IMR-90 (cell line): ENCODE results near the gene GABBR2. TPM values are rescaled to one million over a fixed set of nuclear protein-coding genes. Genes with fewer than 3 reads are reported as not detected.

Source experiments
- ATAC-seq: fragments of 200-7000 bp; cut with Tn5 transposase; 2 replicates; pipeline ENCODE4 v1.9.1; 2020; ENCODE audit warnings: low read depth, mild to moderate bottlenecking, moderate library complexity
- BruUV-seq: library from RNA; stranded (reverse); fragments of 400-500 nt; replicated peaks from 2 replicates; lab custom pipeline; 2021; lab: Mats Ljungman, UMichigan
- CTCF ChIA-PET: fragments of 300-600 bp; formaldehyde crosslinking; extraction: SDS; loops from one replicate; lab custom pipeline; 2021; ENCODE audit warnings: antibody characterized with exemption; lab: Yijun Ruan, JAX
- POLR2A ChIA-PET: fragments of 300-600 bp; sonication (Branson Sonifier 250); formaldehyde crosslinking; loops from one replicate; lab custom pipeline; 2022; ENCODE audit warnings: antibody characterized with exemption; ENCODE audit not compliant: unreplicated experiment; lab: Charles Lee
- DNase-seq: peaks from one replicate; pipeline ENCODE4 v3.0.0; 2013
- H2AFZ ChIP-seq: replicated peaks from 2 replicates; pipeline ENCODE3; 2013; ENCODE audit warnings: low read length, mild to moderate bottlenecking; ENCODE audit not compliant: poor library complexity
- H2AK5ac ChIP-seq: 2 replicates; pipeline ENCODE4 v1.6.1; 2013; ENCODE audit warnings: low read depth, low read length, inconsistent platforms
- H2AK9ac ChIP-seq: replicated peaks from 2 replicates; pipeline ENCODE3; 2013; ENCODE audit warnings: mild to moderate bottlenecking, low read depth, low read length, moderate library complexity; ENCODE audit not compliant: poor library complexity
- H2BK120ac ChIP-seq: 2 replicates; pipeline ENCODE4 v1.6.1; 2013; ENCODE audit warnings: low read depth, low read length, inconsistent platforms
- H2BK15ac ChIP-seq: 3 replicates; pipeline ENCODE4 v1.6.1; 2013; ENCODE audit warnings: low read depth, low read length, inconsistent platforms
- H2BK20ac ChIP-seq: 2 replicates; pipeline ENCODE4 v1.6.1; 2013; ENCODE audit warnings: low read depth, mild to moderate bottlenecking, inconsistent platforms, low read length, moderate library complexity
- H2BK5ac ChIP-seq: 2 replicates; pipeline ENCODE4 v1.6.1; 2013; ENCODE audit warnings: mild to moderate bottlenecking, low read depth, low read length, inconsistent platforms; ENCODE audit not compliant: poor library complexity, severe bottlenecking
- H3K14ac ChIP-seq: replicated peaks from 2 replicates; pipeline ENCODE4 v1.6.1; 2013; ENCODE audit warnings: low read depth, low read length, inconsistent platforms
- H3K18ac ChIP-seq: 2 replicates; pipeline ENCODE4 v1.6.1; 2013; ENCODE audit warnings: low read depth, low read length, control low read depth
- H3K23ac ChIP-seq: 2 replicates; pipeline ENCODE4 v1.6.1; 2013; ENCODE audit warnings: low read depth, low read length, inconsistent platforms
- H3K27ac ChIP-seq: 2 replicates; pipeline ENCODE4 v1.5.1; 2013; ENCODE audit warnings: mild to moderate bottlenecking, control low read depth, low read length; ENCODE audit not compliant: insufficient read depth
- H3K27me3 ChIP-seq: 2 replicates; pipeline ENCODE4 v1.6.1; 2013; ENCODE audit warnings: low read length; ENCODE audit not compliant: control insufficient read depth, insufficient read depth
- H3K36me3 ChIP-seq: 2 replicates; pipeline ENCODE4 v1.6.1; 2013; ENCODE audit warnings: low read length, mixed read lengths; ENCODE audit not compliant: control insufficient read depth, insufficient read depth
- H3K4ac ChIP-seq: 2 replicates; pipeline ENCODE4 v1.6.1; 2013; ENCODE audit warnings: low read depth, low read length, inconsistent platforms
- H3K4me1 ChIP-seq: 2 replicates; pipeline ENCODE4 v1.6.1; 2013; ENCODE audit warnings: low read length, mixed read lengths; ENCODE audit not compliant: control insufficient read depth, insufficient read depth
- H3K4me2 ChIP-seq: 2 replicates; pipeline ENCODE4 v1.6.1; 2013; ENCODE audit warnings: low read depth, mild to moderate bottlenecking, control low read depth, low read length, moderate library complexity
- H3K4me3 ChIP-seq: 2 replicates; pipeline ENCODE4 v1.5.1; 2013; ENCODE audit warnings: low read depth, mild to moderate bottlenecking, control low read depth, low read length, moderate library complexity; ENCODE audit not compliant: insufficient read depth
- H3K56ac ChIP-seq: 2 replicates; pipeline ENCODE4 v1.6.1; 2013; ENCODE audit warnings: low read length, inconsistent platforms; ENCODE audit not compliant: insufficient read depth; ENCODE audit errors: extremely low read depth
- H3K79me1 ChIP-seq, 2 experiments: 2 replicates each; pipeline ENCODE4 v1.6.1; 2013; ENCODE audit warnings: low read length in 2 of 2, inconsistent platforms in 1 of 2, low read depth in 1 of 2
- H3K9ac ChIP-seq: 2 replicates; pipeline ENCODE4 v1.6.1; 2013; ENCODE audit warnings: low read depth, low read length, control low read depth
- H3K9me1 ChIP-seq: 2 replicates; pipeline ENCODE4 v1.6.1; 2013; ENCODE audit warnings: low read length, inconsistent platforms; ENCODE audit not compliant: insufficient read depth
- H3K9me3 ChIP-seq: 2 replicates; pipeline ENCODE4 v1.6.1; 2013; ENCODE audit warnings: low read length; ENCODE audit not compliant: control insufficient read depth, insufficient read depth
- H4K20me1 ChIP-seq: 2 replicates; pipeline ENCODE4 v1.6.1; 2013; ENCODE audit warnings: low read length, inconsistent platforms; ENCODE audit not compliant: insufficient read depth
- H4K5ac ChIP-seq: 2 replicates; pipeline ENCODE4 v1.6.1; 2013; ENCODE audit warnings: mild to moderate bottlenecking, low read depth, low read length, control low read depth
- H4K8ac ChIP-seq, 2 experiments: 2 replicates each; pipeline ENCODE4 v1.6.1; 2013; ENCODE audit warnings: low read depth in 2 of 2, low read length in 2 of 2, control low read depth in 1 of 2, inconsistent platforms in 1 of 2
- H4K91ac ChIP-seq: 2 replicates; pipeline ENCODE4 v1.6.1; 2013; ENCODE audit warnings: low read depth, low read length, inconsistent platforms; ENCODE audit not compliant: insufficient read depth
- CEBPB ChIP-seq: IDR thresholded peaks from 2 replicates; pipeline ENCODE4 v1.6.1; 2012; ENCODE audit warnings: low read depth, low read length, improper control_type of control experiment
- CHD1 ChIP-seq: IDR thresholded peaks from 2 replicates; pipeline ENCODE4 v1.6.1; 2012; ENCODE audit warnings: low read depth, low read length, improper control_type of control experiment
- FOS ChIP-seq: fragments of 150-350 bp; IDR thresholded peaks from 2 replicates; pipeline ENCODE4 v1.6.1; 2016; ENCODE audit warnings: low read depth, low read length
- MAFK ChIP-seq: IDR thresholded peaks from 2 replicates; pipeline ENCODE4 v1.6.1; 2012; ENCODE audit warnings: low read depth, low read length, improper control_type of control experiment
- MAZ ChIP-seq: IDR thresholded peaks from 2 replicates; pipeline ENCODE4 v1.6.1; 2012; ENCODE audit warnings: low read depth, mild to moderate bottlenecking, low read length, improper control_type of control experiment, moderate library complexity, borderline replicate concordance
- MXI1 ChIP-seq: IDR thresholded peaks from 2 replicates; pipeline ENCODE4 v1.6.1; 2012; ENCODE audit warnings: low read depth, mild to moderate bottlenecking, low read length, moderate library complexity, borderline replicate concordance
- NFE2L2 ChIP-seq: fragments of 150-350 bp; IDR thresholded peaks from 2 replicates; pipeline ENCODE4 v1.6.1; 2016; ENCODE audit warnings: low read depth, mild to moderate bottlenecking, low read length
- RAD21 ChIP-seq: IDR thresholded peaks from 2 replicates; pipeline ENCODE4 v1.6.1; 2012; ENCODE audit warnings: low read length, improper control_type of control experiment
- RCOR1 ChIP-seq: IDR thresholded peaks from 2 replicates; pipeline ENCODE4 v1.6.1; 2012; ENCODE audit warnings: mild to moderate bottlenecking, low read length, improper control_type of control experiment; ENCODE audit not compliant: insufficient replicate concordance
- RFX5 ChIP-seq: IDR thresholded peaks from 2 replicates; pipeline ENCODE4 v1.8.0; 2012; ENCODE audit warnings: low read depth, mild to moderate bottlenecking, low read length, moderate library complexity
- SMC3 ChIP-seq: fragments of 150-350 bp; IDR thresholded peaks from 2 replicates; pipeline ENCODE4 v1.6.1; 2016; ENCODE audit warnings: low read depth, mild to moderate bottlenecking, antibody characterized with exemption, low read length, moderate library complexity
- WGBS, 2 experiments: methylation state at CpG; one replicate each; pipeline versions ENCODE4 v1.1.5 to v1.1.7; 2013; ENCODE audit warnings: missing lambda C conversion rate in 2 of 2; ENCODE audit not compliant: insufficient read length in 1 of 2; ENCODE audit errors: extremely low coverage in 2 of 2; 5-methylcytosine and 5-hydroxymethylcytosine counted together
- dilution Hi-C: fragments of 300-500 bp; cut with HindIII; formaldehyde crosslinking; loops from one replicate; pipeline ENCODE4 v1.14.3; 2018; ENCODE audit warnings: low sequenced_read_pairs; ENCODE audit not compliant: unreplicated experiment
- in situ Hi-C: fragments of 300-500 bp; cut with MboI; formaldehyde crosslinking; loops from 3 replicates; pipeline ENCODE4 v1.14.3; 2019; ENCODE audit warnings: low sequenced_read_pairs, inconsistent platforms, mixed read lengths
- intact Hi-C: fragments of 100-400 bp; cut with micrococcal nuclease; formaldehyde crosslinking; loops from 2 replicates; pipeline ENCODE4 v1.10.0; 2022
- polyA plus RNA-seq, 3 experiments: library from polyadenylated mRNA; depleted of rRNA; stranded (reverse); fragments of >200 nt; gene quantifications; 2 replicates each; pipeline ENCODE4 v1.2.3, GENCODE V29; 2012; ENCODE audit warnings: low replicate concordance in 1 of 3
- total RNA-seq: library from RNA; depleted of rRNA; stranded (reverse); fragments of >200 nt; gene quantifications from 2 replicates; pipeline ENCODE4 v1.2.3, GENCODE V29; 2012
- TF ChIP-seq, protein P1 (sequence below): fragments of 150-350 bp; IDR thresholded peaks from 2 replicates; pipeline ENCODE4 v1.6.1; 2017; ENCODE audit warnings: mild to moderate bottlenecking, antibody characterized with exemption, low read length, low read depth
- TF ChIP-seq, protein P2 (sequence below): conservative IDR thresholded peaks from 2 replicates; pipeline ENCODE4 v1.5.1; 2012; ENCODE audit warnings: mild to moderate bottlenecking, low read depth, low read length, improper control_type of control experiment

GABBR2 gene
- total and polyA plus RNA-seq, 2 of the 4 experiments (the other 2 are of a cell fraction): 14.2 to 20.3 TPM

DNA sequence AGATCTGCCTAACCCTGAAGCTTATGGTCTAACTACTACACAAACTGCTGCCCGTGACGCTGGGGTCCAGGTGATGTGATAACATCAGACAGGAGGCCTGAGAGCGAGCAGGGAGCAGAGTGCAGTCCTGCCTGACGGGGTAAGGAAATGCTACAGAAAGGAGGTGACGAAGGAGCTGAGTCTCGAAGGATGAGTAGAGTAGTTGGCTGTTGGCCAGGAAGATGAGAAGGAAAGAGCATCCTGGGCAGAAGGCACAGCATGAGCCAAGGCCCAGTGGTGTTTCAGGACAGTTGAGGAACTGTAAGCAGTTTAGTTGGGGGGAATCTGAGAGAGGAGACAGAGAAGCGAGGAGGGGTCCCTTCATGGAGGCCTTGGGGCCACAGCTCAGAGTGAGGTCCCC lies 317.3 kb downstream of the GABBR2 start:
- in situ Hi-C loops: no loop called here
- no peaks in the 10 kb centered on the region for H3K79me1 ChIP-seq
- no peak for TF ChIP-seq RAD21
- no peak for TF ChIP-seq FOS
- no peak for TF ChIP-seq MAFK
- TF ChIP-seq, protein P1, sequence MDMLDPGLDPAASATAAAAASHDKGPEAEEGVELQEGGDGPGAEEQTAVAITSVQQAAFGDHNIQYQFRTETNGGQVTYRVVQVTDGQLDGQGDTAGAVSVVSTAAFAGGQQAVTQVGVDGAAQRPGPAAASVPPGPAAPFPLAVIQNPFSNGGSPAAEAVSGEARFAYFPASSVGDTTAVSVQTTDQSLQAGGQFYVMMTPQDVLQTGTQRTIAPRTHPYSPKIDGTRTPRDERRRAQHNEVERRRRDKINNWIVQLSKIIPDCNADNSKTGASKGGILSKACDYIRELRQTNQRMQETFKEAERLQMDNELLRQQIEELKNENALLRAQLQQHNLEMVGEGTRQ: no peak
- TF ChIP-seq CHD1: no peak
- no peak for TF ChIP-seq MAZ
- TF ChIP-seq NFE2L2: no peak
- no peak for TF ChIP-seq RFX5
- TF ChIP-seq MXI1: no peak
- no peak for TF ChIP-seq SMC3
- TF ChIP-seq, protein P2, sequence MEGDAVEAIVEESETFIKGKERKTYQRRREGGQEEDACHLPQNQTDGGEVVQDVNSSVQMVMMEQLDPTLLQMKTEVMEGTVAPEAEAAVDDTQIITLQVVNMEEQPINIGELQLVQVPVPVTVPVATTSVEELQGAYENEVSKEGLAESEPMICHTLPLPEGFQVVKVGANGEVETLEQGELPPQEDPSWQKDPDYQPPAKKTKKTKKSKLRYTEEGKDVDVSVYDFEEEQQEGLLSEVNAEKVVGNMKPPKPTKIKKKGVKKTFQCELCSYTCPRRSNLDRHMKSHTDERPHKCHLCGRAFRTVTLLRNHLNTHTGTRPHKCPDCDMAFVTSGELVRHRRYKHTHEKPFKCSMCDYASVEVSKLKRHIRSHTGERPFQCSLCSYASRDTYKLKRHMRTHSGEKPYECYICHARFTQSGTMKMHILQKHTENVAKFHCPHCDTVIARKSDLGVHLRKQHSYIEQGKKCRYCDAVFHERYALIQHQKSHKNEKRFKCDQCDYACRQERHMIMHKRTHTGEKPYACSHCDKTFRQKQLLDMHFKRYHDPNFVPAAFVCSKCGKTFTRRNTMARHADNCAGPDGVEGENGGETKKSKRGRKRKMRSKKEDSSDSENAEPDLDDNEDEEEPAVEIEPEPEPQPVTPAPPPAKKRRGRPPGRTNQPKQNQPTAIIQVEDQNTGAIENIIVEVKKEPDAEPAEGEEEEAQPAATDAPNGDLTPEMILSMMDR: no peak
- no peak for TF ChIP-seq RCOR1
- no peak for TF ChIP-seq CEBPB
- H3K4me3 ChIP-seq: no peak overlapping the region
- H3K36me3 ChIP-seq: peaks cover 10% of the 10 kb centered on the region
- POLR2A ChIA-PET: no interaction called here
- H4K20me1 ChIP-seq: no peaks in the 10 kb centered on the region
- H3K4me2 ChIP-seq: no peak overlapping the region
- peaks cover 3% of the 10 kb centered on the region; the same call in 1 of the 2 replicates for H3K9me3 ChIP-seq
- no peak overlapping the region for H2BK15ac ChIP-seq
- 75% methylated on average over 4 of the region's 7 CpGs; no CpG with 5 or more reads in 1 of the 2 experiments for WGBS, 2 experiments
- DNase-seq (no peak), ATAC-seq (no peak)
- dilution Hi-C loops: no loop called here
- H4K91ac ChIP-seq: no peak overlapping the region
- no peak overlapping the region for H3K27ac ChIP-seq
- no peak overlapping the region for H2AFZ ChIP-seq
- H3K27me3 ChIP-seq: no peaks in the 10 kb centered on the region
- BruUV-seq: no TSS peak
- no peak overlapping the region for H2BK120ac ChIP-seq
- intact Hi-C loops: no loop called here
- no peak overlapping the region for H4K5ac ChIP-seq
- H4K8ac ChIP-seq: no peak overlapping the region
- CTCF ChIA-PET: no interaction called here
- no peak overlapping the region for H2AK9ac ChIP-seq
- H3K9ac ChIP-seq: no peak overlapping the region
- H3K23ac ChIP-seq: no peak overlapping the region
- H3K4me1 ChIP-seq: no peaks in the 10 kb centered on the region
- no peak overlapping the region for H2BK5ac ChIP-seq
- H3K56ac ChIP-seq: no peak overlapping the region
- H2AK5ac ChIP-seq: no peak overlapping the region
- H3K9me1 ChIP-seq: no peaks in the 10 kb centered on the region; the same call in 1 of the 2 replicates
- H3K14ac ChIP-seq: no peak overlapping the region
- no peak overlapping the region for H2BK20ac ChIP-seq
- no peak overlapping the region for H3K18ac ChIP-seq
- H3K4ac ChIP-seq: no peak overlapping the region
